Raji (cell line): Measurements from ENCODE around the gene LEPR.

Source experiments
- POLR2A ChIP-seq: IDR thresholded peaks from 2 replicates; pipeline ENCODE4 v1.6.1; 2011; ENCODE audit warnings: low read depth, low read length, control low read depth; ENCODE audit not compliant: insufficient read depth

Gene LEPR

DNA sequence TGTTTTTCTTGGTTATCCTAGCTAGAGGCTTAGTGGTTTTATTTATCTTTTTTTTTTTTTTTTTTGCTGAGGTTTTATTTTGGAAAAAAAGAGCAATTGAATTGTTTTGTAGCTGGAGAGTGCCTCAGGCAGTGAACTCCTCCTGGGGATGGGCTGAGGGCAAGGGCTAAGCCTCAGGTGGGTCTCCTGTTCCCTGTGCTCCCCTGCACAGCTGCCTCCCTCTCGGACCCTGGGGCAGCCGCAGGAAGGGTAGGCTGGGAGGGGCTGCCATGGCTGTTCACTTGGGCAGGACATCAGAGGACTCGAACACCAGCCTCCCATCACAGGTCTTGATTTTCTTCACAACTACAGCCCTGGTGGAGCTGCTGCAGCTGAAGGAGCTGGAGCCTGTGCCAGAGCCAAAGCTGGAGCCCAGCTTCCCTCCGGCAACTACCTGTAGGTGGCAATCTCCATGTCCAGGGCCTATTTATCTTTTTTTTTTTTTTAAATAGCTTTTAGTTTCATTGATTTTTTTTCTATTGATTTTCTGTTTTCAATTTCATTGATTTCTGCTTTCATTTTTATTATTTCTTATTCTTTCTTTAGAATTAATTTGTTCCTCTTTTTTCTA is 28.9 kb downstream of the LEPR start:
- no peak for TF ChIP-seq POLR2A

DNA sequence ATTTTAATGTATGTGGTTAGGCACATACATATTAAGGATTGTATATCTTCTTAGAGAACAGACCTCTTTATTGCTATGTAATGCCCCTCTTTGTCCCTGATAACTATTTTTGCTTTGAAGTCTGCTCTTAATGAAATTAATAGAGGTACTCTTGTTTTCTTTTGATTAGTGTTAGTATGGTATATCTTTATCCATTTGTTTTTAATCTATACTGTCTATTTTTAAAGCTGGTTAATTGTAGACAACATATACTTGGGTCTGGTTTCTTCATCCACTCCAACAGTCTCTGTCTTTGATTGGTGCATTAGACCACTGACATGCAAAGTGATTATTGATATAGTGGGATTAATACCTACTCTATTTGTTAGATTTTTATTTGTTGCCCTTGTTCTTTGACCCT is 36.0 kb downstream of the LEPR start:
- TF ChIP-seq POLR2A = no peak

DNA sequence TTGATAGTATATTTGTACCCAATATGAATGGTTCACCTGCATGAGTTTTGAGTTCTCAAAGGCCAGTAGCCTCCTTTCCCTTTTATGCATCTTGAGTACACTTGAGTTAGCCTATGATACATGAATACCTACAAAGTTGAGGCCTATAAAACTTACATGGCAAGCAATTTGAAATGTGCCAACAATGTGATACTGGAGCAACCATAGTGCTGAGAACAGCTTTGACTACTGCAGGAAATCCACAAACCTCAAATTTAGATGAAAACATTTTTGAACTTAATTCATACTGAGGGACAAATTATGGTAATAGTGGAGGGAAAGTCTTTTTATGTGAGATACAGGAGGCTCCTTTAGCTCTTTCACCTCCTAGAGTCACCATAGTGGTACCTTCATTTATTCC is 37.4 kb downstream of the LEPR start:
- TF ChIP-seq POLR2A = no peak

DNA sequence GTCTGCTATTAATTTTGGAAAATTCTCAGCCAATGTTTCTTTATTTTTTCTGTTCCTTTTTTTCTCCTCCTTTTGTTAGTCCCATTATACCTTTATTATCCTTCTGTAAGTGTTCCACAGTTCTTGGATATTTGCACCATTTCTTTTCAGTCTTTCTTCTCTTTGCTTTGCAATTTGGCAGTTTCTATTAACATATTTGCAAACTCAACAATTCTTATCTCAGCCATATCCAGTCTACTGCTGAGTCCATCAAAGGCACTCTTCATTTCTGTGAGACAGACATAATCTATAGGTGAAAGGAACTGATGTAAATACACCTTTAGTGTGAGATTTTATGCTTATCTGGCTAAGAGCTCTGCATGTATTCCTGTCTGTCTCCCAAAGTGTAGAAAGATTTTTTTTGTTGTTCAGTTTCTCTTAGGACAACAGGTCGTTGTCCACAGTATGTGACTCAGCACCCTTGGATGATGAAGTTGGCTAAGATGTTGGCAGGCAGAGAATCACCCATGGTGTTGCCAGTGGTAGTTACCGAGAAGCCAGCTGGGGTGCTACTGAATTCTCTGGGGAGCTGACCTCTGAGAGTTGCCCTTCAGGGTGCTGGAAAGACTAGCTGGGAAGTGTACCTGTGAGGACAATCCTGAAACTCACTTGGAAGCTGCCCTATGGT is 38.4 kb downstream of the LEPR start:
- TF ChIP-seq POLR2A = no peak

DNA sequence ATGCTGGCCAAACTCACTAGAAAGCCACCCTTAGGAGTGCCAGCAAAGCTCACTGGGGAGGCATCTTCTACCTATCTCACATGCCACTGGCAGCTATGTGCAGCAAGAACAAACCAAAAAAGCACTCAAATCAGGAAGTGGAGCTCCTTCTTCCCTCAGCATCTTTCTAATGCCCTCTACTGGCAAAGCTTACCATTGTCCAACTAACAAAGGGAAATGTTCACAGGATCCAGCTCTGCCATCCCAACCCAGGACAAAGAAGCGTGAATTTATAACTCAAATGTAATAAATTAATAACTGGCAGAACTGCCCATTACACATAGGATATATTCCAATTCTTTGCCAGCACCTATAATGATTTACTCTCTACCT is 38.9 kb downstream of the LEPR start:
- no peak for TF ChIP-seq POLR2A

DNA sequence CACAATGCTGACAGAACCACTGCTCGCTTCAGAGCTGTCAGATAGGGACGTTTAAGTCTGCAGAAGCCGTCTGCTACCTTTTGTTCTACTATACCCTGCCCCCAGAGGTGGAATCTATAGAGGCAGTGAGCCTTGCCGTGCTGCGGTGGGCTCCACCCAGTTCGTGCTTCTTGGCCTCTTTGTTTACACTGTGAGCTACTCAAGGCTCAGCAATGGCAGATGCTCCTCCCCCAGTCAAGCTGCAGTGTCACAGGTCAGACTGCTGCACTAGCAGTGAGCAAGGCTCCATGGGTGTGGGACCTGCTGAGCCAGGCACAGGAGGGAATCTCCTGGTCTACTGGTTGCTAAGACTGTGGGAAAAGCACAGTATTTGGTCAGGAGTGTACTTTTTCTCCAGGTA is 47.1 kb downstream of the LEPR start:
- no peak for TF ChIP-seq POLR2A

DNA sequence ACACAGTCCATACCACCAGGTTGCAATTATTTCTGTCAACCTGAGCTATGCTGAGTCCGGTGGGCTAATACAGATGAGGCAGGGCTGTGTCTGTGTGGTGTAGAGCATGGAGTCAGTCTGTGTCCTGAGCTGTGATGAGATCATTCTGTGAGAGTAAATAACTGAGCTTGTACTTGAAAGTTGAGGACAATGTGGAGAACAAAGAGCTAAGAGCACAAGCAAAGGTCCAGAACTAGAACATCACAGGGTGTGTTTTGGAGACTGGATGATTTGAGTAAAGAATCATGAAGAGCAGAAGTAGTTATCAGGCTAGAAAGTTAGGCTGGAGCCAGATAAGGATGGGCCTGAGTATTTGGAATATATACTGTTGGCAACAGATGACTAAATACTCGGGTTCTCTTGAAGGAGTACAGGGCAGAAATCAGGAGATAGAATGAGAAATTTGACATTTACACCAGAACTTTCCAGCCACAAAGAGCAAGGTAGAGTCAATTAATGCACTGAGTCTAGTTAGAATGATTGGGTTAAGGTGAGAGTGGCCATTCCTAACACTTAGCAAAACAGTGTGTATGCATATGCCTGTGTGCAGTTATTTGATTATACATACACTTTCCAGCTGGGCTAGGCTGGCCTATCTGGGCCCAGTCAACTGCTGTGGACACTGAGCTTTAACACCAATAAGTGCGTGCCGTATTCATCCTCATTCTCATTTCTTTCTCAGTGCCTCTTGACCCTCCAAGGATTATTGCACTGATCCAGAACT is 48.8 kb downstream of the LEPR start:
- TF ChIP-seq POLR2A = no peak

DNA sequence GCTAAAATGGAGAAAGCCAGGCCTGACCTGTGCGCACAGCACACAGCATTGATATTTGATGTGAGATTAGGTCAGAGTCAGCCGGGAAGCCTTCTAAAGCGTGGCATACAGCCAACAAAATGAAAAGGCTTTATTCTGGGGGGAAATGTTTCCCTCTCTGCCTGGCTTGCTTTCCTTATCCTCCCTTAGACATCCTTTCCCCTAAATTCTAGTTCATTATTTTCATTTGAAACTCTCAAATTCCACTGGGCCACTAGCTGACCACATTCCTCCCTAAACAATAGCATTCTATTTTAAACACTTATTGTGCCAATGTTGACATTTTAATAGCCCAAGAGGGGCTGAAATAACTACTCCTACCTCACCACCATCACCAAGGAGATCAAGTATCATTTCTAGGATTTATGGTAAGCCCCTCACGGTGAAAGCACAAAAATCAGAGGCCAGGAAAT is 49.4 kb downstream of the LEPR start:
- TF ChIP-seq POLR2A = no peak
